H9 (cell line): ENCODE results near the gene C16orf92. TPM values are rescaled to one million over a fixed set of nuclear protein-coding genes. Genes with fewer than 3 reads are reported as not detected.
"Not testable (repeated sequence)": the region's sequence is repeated elsewhere in the genome, so short reads cannot be mapped to it uniquely, and the experiment has no call there.

Experiments
- DNase-seq: peaks from one replicate; pipeline ENCODE4 v3.0.0-alpha.2; 2017
- H2AFZ ChIP-seq: one replicate; pipeline ENCODE4 v1.6.1; 2013; ENCODE audit warnings: mild to moderate bottlenecking, low read length, control low read depth, moderate library complexity
- H2AK5ac ChIP-seq: 2 replicates; pipeline ENCODE4 v1.6.1; 2013; ENCODE audit warnings: low read length, control low read depth, mixed read lengths; ENCODE audit not compliant: insufficient read length
- H2BK120ac ChIP-seq: one replicate; pipeline ENCODE4 v1.6.1; 2013; ENCODE audit warnings: low read depth, mild to moderate bottlenecking, low read length, control low read depth, inconsistent platforms; ENCODE audit not compliant: poor library complexity, severe bottlenecking
- H2BK12ac ChIP-seq: 2 replicates; pipeline ENCODE4 v1.6.1; 2013; ENCODE audit warnings: low read length, control low read depth, mixed read lengths, low read depth; ENCODE audit not compliant: insufficient read length
- H2BK15ac ChIP-seq: 2 replicates; pipeline ENCODE4 v1.6.1; 2013; ENCODE audit warnings: low read depth, low read length, control low read depth
- H2BK20ac ChIP-seq: one replicate; pipeline ENCODE4 v1.6.1; 2013; ENCODE audit warnings: low read depth, mild to moderate bottlenecking, low read length, control low read depth, inconsistent platforms; ENCODE audit not compliant: poor library complexity, severe bottlenecking
- H2BK5ac ChIP-seq: 2 replicates; pipeline ENCODE4 v1.6.1; 2013; ENCODE audit warnings: low read length, control low read depth, mixed read lengths; ENCODE audit not compliant: insufficient read length
- H3K14ac ChIP-seq: 2 replicates; pipeline ENCODE4 v1.6.1; 2013; ENCODE audit warnings: low read length, control low read depth; ENCODE audit not compliant: insufficient read depth
- H3K18ac ChIP-seq: 2 replicates; pipeline ENCODE4 v1.6.1; 2013; ENCODE audit warnings: low read depth, mild to moderate bottlenecking, mixed read lengths, low read length, control low read depth; ENCODE audit not compliant: insufficient read length
- H3K23ac ChIP-seq: 2 replicates; pipeline ENCODE4 v1.6.1; 2013; ENCODE audit warnings: low read length, control low read depth, mixed read lengths, low read depth; ENCODE audit not compliant: insufficient read length
- H3K23me2 ChIP-seq: 2 replicates; pipeline ENCODE4 v1.6.1; 2013; ENCODE audit warnings: low read depth, mild to moderate bottlenecking, mixed read lengths, low read length, control low read depth; ENCODE audit not compliant: insufficient read length, poor library complexity, severe bottlenecking
- H3K27ac ChIP-seq: 2 replicates; pipeline ENCODE4 v1.5.1; 2013; ENCODE audit warnings: low read length, control low read depth, mixed read lengths, low read depth; ENCODE audit not compliant: insufficient read length
- H3K27me3 ChIP-seq: 2 replicates; pipeline ENCODE4 v1.6.1; 2013; ENCODE audit warnings: low read length, control low read depth, inconsistent platforms; ENCODE audit not compliant: insufficient read depth
- H3K4ac ChIP-seq: 2 replicates; pipeline ENCODE4 v1.6.1; 2013; ENCODE audit warnings: low read depth, mild to moderate bottlenecking, control low read depth, inconsistent platforms, low read length, moderate library complexity
- H3K4me1 ChIP-seq: 2 replicates; pipeline ENCODE4 v1.6.1; 2013; ENCODE audit warnings: low read length, control low read depth, inconsistent platforms; ENCODE audit not compliant: insufficient read depth
- H3K4me2 ChIP-seq: 2 replicates; pipeline ENCODE4 v1.6.1; 2013; ENCODE audit warnings: low read length, control low read depth, mixed read lengths; ENCODE audit not compliant: insufficient read length, insufficient read depth
- H3K56ac ChIP-seq: 2 replicates; pipeline ENCODE4 v1.6.1; 2013; ENCODE audit warnings: low read depth, mild to moderate bottlenecking, mixed read lengths, low read length, control low read depth; ENCODE audit not compliant: insufficient read length
- H3K79me1 ChIP-seq: 2 replicates; pipeline ENCODE4 v1.6.1; 2013; ENCODE audit warnings: low read depth, mild to moderate bottlenecking, moderate library complexity, low read length, control low read depth, inconsistent platforms; ENCODE audit not compliant: insufficient read depth, poor library complexity, severe bottlenecking
- H3K79me2 ChIP-seq: 2 replicates; pipeline ENCODE4 v1.6.1; 2013; ENCODE audit warnings: low read length, control low read depth, inconsistent platforms; ENCODE audit not compliant: insufficient read depth
- H3K9ac ChIP-seq: 2 replicates; pipeline ENCODE4 v1.6.1; 2013; ENCODE audit warnings: low read length, control low read depth, mixed read lengths; ENCODE audit not compliant: insufficient read length; ENCODE audit errors: extremely low read depth
- H3K9me3 ChIP-seq: one replicate; pipeline ENCODE4 v1.6.1; 2013; ENCODE audit warnings: low read depth, low read length, inconsistent platforms; ENCODE audit not compliant: control insufficient read depth
- H3T11ph ChIP-seq: one replicate; pipeline ENCODE4 v1.6.1; 2013; ENCODE audit warnings: mild to moderate bottlenecking, low read length, control low read depth, inconsistent platforms
- H4K20me1 ChIP-seq: one replicate; pipeline ENCODE4 v1.6.1; 2013; ENCODE audit not compliant: control insufficient read depth, insufficient read length, insufficient read depth
- H4K5ac ChIP-seq: 2 replicates; pipeline ENCODE4 v1.6.1; 2013; ENCODE audit warnings: low read depth, mild to moderate bottlenecking, mixed read lengths, low read length, control low read depth; ENCODE audit not compliant: insufficient read length
- H4K8ac ChIP-seq: replicated peaks from 2 replicates; pipeline ENCODE4 v1.6.1; 2013; ENCODE audit warnings: low read length, control low read depth, mixed read lengths, low read depth; ENCODE audit not compliant: insufficient read length
- H4K91ac ChIP-seq: 2 replicates; pipeline ENCODE4 v1.6.1; 2013; ENCODE audit warnings: low read depth, mild to moderate bottlenecking, moderate library complexity, mixed read lengths, low read length, control low read depth; ENCODE audit not compliant: insufficient read length
- H3K27ac Mint-ChIP-seq, 3 experiments: 2 replicates in 2 of 3; 3 replicates in 1 of 3; pipeline ENCODE4 v1.8.0; 2020 to 2021; ENCODE audit warnings: mixed read lengths in 3 of 3, mild to moderate bottlenecking in 1 of 3, moderate library complexity in 1 of 3
- H3K27me3 Mint-ChIP-seq: 2 replicates; pipeline ENCODE4 v1.8.0; 2021; ENCODE audit warnings: low read depth, mild to moderate bottlenecking, moderate library complexity, mixed read lengths
- H3K36me3 Mint-ChIP-seq, 3 experiments: 2 replicates in 2 of 3; 3 replicates in 1 of 3; pipeline ENCODE4 v1.8.0; 2020 to 2021; ENCODE audit warnings: low read depth in 3 of 3, mixed read lengths in 3 of 3; ENCODE audit not compliant: insufficient read depth in 1 of 3
- H3K4me1 Mint-ChIP-seq, 2 experiments: 2 replicates each; pipeline ENCODE4 v1.8.0; 2020; ENCODE audit warnings: mixed read lengths in 2 of 2
- H3K4me3 Mint-ChIP-seq, 2 experiments: 2 replicates in 1 of 2; 3 replicates in 1 of 2; pipeline ENCODE4 v1.8.0; 2020 to 2021; ENCODE audit warnings: mild to moderate bottlenecking in 2 of 2, mixed read lengths in 2 of 2, moderate library complexity in 1 of 2
- H3K9me3 Mint-ChIP-seq, 2 experiments: 2 replicates in 1 of 2; 3 replicates in 1 of 2; pipeline ENCODE4 v1.8.0; 2020; ENCODE audit warnings: mild to moderate bottlenecking in 2 of 2, mixed read lengths in 2 of 2, moderate library complexity in 1 of 2
- CTCF ChIP-seq: fragments of 200-600 bp; sonication (generic); conservative IDR thresholded peaks from 3 replicates; pipeline ENCODE4 v1.8.0; 2021; ENCODE audit warnings: antibody characterized with exemption, mild to moderate bottlenecking
- WGBS: extraction: QIAGEN DNeasy Blood & Tissue Kit; methylation state at CpG from one replicate; pipeline ENCODE4 v1.1.7; 2013; ENCODE audit warnings: missing lambda C conversion rate, low lambda C conversion rate, mixed read lengths; ENCODE audit not compliant: insufficient read length; ENCODE audit errors: extremely low coverage; 5-methylcytosine and 5-hydroxymethylcytosine counted together
- total RNA-seq: library from RNA; stranded (reverse); gene quantifications from 2 replicates; pipeline ENCODE4 v1.2.1, GENCODE V29; 2021

Gene C16orf92
- total RNA-seq, 1 experiment from 2014 or later: not detected

- peaks cover 30% of the 10 kb centered on the region for H3K27me3 Mint-ChIP-seq
- H3K9me3 ChIP-seq: no peaks in the 10 kb centered on the region
- H2AK5ac ChIP-seq: no peak overlapping the region
- H2AFZ ChIP-seq: no peak overlapping the region
- H3T11ph ChIP-seq: no peak overlapping the region
- H4K5ac ChIP-seq: no peak overlapping the region
- H3K23ac ChIP-seq: no peak overlapping the region
- no peaks in the 10 kb centered on the region for H3K9me3 Mint-ChIP-seq
- H2BK15ac ChIP-seq: no peak overlapping the region
- no CpG with 5 or more reads among the region's 5 CpGs for WGBS
- H3K27me3 ChIP-seq: no peaks in the 10 kb centered on the region
- H3K4me1 Mint-ChIP-seq: no peaks in the 10 kb centered on the region
- no peak overlapping the region for H3K18ac ChIP-seq
- H3K79me2 ChIP-seq: no peaks in the 10 kb centered on the region
- H3K79me1 ChIP-seq: no peaks in the 10 kb centered on the region
- no peak overlapping the region for H3K4me2 ChIP-seq
- no peak overlapping the region for H3K27ac ChIP-seq
- no peaks in the 10 kb centered on the region for H3K23me2 ChIP-seq
- H3K27ac Mint-ChIP-seq: no peak overlapping the region
- H2BK5ac ChIP-seq: no peak overlapping the region
- H3K36me3 Mint-ChIP-seq: no peaks in the 10 kb centered on the region
- H3K56ac ChIP-seq: no peak overlapping the region
- no peak overlapping the region for H3K4me3 Mint-ChIP-seq
- H4K20me1 ChIP-seq: no peaks in the 10 kb centered on the region
- H3K4ac ChIP-seq: no peak overlapping the region
- no peak overlapping the region for H3K14ac ChIP-seq
- H4K91ac ChIP-seq: no peak overlapping the region
- H3K4me1 ChIP-seq: no peaks in the 10 kb centered on the region
- no peak overlapping the region for H2BK120ac ChIP-seq
- no peak overlapping the region for H4K8ac ChIP-seq
- no peak for DNase-seq
- no peak overlapping the region for H2BK20ac ChIP-seq
- H2BK12ac ChIP-seq: no peak overlapping the region
- TF ChIP-seq CTCF: no peak
- no peak overlapping the region for H3K9ac ChIP-seq
Observed at GRCh38 chr16:30040221-30040620, 17.2 kb downstream of the C16orf92 start.

- H3K27me3 Mint-ChIP-seq: peaks cover 28% of the 10 kb centered on the region
- not testable (repeated sequence) for H2BK5ac ChIP-seq, H3K23me2 ChIP-seq, H4K8ac ChIP-seq, H3K4ac ChIP-seq, H3K79me2 ChIP-seq, H3K9me3 ChIP-seq, H3K56ac ChIP-seq, H3K4me2 ChIP-seq, H3K14ac ChIP-seq, H3K4me3 Mint-ChIP-seq, H2BK20ac ChIP-seq, H2AFZ ChIP-seq, H3K27ac Mint-ChIP-seq, H3K23ac ChIP-seq, H2BK12ac ChIP-seq, H4K91ac ChIP-seq, H3K4me1 ChIP-seq, H3K36me3 Mint-ChIP-seq, H3K27me3 ChIP-seq, H2BK15ac ChIP-seq, H4K20me1 ChIP-seq, H3K9me3 Mint-ChIP-seq, H3K4me1 Mint-ChIP-seq, DNase-seq, H3K9ac ChIP-seq, H3K79me1 ChIP-seq, H3T11ph ChIP-seq, H3K18ac ChIP-seq, H3K27ac ChIP-seq, H2AK5ac ChIP-seq, H2BK120ac ChIP-seq, H4K5ac ChIP-seq
- no CpG with 5 or more reads among the region's 5 CpGs for WGBS
Observed at GRCh38 chr16:30040690-30041089, 17.7 kb downstream of the C16orf92 start.
